ENCODE measurements around the gene ARID1B.

The ARID1B gene

DNA sequence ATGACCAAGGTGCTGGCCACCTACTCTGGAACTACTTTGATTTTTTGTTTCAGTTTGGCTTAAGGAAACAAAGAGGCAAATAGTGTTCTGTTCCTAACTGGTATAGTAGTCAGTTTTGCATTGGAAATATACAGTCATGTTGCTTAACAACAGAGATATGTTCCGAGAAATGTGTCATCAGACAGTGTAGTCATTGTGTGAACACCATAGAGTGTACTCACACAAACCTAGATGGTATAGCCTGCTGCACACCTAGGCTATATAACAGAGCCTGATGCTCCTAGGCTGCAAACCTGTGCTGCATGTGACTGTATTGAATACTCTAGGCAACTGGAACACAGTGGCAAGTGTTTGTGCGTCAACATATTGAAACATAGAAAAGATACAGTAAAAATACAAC is 80.4 kb downstream of the ARID1B start:
- peak in 1 of 2 donors; percentile 22 for DNase-seq

DNA sequence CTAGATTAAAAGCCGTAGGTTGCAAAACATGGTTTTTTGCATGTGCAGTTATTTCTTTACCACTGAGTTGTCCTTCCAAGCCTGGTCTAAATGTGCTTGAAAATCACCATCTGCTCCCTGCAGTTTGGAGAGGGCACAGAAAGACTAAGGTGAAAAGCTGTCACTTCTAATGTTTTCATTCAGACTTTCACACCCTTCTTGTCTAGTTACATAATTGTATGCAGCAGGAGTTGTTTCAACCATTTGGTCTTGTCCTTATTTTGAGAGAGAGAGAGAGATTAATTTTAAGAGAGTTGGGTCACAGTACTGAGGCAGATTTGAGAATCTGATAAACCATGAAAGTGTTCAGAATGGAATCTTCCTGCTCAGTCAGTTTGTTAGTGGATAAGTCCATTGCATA is 82.5 kb downstream of the ARID1B start:
- DNase-seq, result no peak

DNA sequence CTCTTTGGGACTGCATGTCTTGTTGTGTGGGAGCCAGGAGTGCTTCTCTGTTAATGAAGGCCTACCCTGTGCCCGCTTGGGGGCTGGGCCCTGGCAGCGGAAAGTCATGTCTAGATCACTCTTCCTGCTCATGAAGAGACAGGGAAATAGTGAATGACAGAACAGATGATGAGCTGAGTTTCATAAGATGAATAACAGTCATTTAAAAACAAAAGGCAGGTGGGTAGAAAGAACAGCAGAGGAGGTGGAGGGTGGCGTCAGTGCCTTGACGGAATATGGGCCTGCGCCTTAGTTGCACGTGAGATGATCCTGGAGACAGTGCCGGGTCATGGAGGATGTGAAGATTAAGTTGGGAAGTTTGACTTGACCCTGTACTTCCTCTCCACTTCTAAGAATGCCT is 85.5 kb downstream of the ARID1B start:
- DNase-seq, result peak; percentile 18 to 30

DNA sequence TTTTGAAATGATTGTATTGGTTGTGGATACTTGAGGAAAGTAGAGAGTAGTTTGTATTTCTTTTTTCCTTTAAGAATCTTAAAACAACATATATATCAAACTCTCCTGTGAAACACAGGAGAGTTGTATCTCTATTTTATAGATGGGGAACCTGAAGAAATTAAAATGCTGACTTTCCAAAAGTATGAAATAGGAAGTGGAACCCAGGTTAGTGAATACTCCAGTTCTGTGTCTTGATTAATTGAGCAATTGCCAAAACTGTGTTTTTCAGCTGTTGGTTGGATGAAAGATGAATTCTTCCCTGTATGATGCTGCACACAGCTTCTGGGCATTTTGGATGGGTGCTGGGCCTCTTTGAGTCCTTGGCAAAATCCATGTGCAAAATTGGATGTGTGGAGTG is 86.3 kb downstream of the ARID1B start:
- no peak for DNase-seq

DNA sequence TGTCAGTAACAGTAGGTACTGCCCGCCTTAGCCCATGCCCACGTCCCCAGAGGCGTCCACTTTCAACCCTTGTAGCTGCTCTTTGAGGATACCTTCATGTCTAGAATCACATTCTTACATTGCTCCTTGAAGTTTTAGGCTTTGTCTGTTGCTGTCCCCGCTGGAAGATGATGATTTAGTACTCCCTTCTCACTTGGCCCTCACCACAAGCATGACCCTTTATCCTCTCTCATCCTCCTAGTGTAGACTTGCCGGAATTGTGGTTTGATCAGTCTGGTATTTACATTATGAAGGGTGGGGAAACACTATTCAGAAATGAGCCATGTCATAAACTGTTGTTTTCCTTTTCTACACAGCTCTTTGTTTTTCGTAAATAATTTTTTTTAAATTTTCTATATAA is 87.4 kb downstream of the ARID1B start:
- no peak for DNase-seq

DNA sequence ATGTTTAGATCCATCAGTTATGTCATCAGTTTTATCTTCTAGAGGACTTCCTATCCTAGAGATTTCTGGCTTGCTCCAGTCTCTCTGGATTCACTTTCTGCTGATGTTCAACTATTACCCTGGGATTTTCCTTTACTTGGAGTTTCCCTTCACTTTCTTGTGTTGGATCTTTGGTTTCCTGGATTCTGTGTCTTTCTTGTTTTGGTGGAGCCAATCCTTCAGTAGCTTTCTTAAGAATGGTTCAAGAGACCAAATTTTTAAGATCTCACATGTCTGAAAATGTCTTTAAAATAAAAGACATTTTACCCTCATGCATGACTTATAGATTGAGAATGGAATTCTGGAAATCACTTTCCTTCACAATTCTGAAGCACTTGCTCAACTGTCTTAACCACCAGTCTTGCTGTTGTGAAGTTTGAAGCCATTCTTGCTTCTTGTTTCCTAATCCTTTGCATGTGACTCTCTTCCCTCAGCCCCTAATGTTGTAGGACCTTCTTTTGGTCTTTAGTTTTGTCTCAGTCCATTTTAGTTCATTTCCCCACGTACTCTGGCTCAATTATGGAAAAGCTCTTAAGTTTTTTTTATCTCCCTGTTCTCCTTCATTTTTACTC is 87.9 kb downstream of the ARID1B start:
- peak; percentile 88 to 93 for DNase-seq

DNA sequence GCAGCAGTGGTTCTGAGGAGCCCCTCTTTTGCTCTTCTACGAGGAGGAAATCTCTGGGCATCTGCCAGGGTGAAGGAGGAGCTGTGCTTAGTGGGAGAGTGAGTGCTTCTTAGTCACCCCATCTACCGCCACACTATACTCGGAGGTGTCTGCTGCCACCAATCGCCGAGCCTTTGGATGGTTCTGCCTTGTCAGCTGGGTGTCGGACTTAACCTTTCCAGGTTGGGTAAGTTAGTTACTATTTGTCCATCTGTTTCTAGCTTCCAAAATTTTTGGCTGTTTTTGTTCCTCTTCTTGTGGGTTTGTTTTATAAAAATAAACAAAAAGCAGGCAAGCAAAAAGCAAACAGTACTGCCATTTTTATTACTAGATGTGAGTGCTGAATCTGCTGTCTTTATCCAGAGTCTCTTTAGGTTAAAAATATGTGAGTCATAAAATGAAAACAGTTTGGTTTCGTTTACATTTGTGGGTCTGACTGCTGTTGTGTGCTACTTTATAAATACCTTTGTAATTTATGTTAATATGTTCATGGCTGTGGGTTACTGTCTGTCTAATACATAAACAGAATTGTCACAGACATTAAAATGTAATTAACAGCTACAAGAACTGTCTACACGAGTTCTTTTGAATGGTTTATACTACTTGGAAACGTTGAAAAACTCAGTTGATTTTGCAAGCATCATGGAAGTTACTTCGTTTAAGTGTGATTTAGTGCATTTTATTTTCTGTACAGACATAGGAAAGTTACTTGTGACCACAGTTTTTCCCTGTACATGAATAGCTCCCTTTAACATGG is 89.2 kb downstream of the ARID1B start:
- DNase-seq, result peak; percentile 15 to 55

DNA sequence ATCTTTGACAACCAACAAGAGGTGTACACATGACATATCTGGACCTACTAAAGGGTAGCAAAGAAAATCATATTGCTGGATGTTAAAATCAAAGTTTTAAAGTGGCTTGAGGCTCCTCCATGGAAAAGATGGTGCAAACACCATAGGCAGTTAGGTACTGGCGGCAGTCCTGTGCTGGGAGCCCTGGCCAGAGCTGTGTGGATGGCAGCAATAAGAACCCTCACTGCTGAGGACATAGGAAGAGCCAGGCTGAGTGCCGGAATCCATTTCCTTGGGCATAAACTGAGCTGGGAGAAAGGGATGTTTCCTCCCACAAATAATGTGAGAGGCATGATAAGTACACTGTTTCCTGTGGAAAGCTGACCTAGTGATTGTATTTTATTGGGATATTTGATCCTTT is 89.9 kb downstream of the ARID1B start:
- DNase-seq, result no peak

DNA sequence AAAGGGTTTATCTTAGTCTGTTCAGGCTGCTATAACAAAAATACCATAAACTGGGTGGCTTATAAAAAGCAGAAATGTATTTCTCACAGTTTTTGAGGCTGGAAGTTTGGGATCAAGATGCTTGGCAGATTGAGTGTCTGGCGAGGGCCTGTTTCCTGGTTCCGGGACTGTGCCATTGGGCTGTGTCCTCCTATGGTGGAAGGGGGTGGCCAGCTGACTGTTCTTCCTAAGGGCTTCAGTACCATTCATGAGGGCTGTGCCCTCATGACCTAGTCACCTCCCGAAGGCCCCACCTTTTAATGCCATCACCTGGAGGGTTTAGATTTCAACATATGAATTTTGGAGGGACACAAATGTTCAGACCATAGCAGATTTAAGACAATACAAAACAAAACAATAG is 91.2 kb downstream of the ARID1B start:
- DNase-seq, result no peak

DNA sequence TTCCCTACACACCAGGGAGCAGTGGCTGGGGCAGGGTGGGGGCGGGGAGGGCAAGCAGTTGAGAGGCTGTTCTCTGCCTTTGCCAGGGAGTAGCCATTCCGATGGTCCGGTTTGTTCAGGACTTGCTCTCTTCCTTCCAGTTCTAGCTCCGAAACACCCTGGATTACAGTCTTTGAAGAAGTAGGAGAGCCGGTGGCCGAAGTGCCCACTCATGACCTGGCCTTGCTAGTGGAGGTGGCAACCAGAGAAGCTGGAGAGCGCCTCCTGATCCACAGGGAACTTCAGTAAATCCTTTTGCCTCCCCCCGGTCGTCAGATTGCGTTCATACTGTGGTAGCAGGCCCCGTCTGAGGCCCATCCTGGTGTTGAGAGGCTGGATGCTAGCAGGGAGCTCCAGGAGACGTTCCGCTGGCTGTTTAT is 92.8 kb downstream of the ARID1B start:
- no peak for DNase-seq

DNA sequence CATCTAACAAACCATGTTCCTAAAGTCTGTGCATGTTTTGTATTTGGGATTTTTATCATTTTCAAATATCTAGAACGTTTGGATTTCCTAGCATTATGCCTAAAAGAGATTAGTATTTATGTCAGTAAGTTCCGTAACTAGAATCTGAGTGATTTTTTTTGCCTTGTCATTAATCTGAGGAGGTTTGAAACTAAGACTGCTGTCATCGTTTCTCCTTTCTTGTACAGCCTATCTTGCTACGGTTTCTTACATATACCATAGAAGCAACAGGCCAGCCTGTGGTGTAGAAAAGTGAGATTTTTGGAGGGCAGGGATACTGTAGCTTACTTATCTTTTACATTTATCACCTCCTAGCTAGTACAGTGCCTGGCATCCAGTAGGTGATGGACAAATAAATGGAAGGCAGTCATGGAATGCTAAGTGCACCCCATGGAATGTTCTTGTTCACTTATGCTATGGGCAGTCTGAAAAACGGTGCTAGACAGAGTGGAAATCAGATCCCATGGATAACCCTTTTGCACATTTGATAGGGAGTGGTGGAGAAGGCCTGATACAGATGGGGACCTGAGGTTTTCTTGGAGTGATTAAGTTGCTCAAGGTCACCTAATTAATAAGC is 93.9 kb downstream of the ARID1B start:
- peak; percentile 37 to 54 for DNase-seq

DNA sequence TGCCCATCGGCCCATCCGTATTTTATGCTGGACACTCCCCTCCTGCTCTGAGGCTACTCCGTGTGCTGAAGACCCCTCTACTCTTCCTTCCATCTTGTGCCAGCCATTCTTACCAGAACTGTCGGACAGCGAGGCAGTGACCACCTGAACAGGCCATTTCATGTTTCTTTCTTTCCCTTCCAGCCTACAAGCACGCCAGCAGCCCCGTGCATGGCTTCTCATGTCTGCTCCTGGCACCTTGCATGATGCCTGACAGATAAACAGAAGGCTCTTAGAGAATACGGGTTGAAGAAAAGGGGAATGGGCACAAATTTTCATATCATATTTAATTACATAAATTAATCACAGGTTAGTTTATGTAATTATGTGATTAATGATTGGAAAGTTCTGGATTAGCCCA is 95.7 kb downstream of the ARID1B start:
- DNase-seq, result no peak

DNA sequence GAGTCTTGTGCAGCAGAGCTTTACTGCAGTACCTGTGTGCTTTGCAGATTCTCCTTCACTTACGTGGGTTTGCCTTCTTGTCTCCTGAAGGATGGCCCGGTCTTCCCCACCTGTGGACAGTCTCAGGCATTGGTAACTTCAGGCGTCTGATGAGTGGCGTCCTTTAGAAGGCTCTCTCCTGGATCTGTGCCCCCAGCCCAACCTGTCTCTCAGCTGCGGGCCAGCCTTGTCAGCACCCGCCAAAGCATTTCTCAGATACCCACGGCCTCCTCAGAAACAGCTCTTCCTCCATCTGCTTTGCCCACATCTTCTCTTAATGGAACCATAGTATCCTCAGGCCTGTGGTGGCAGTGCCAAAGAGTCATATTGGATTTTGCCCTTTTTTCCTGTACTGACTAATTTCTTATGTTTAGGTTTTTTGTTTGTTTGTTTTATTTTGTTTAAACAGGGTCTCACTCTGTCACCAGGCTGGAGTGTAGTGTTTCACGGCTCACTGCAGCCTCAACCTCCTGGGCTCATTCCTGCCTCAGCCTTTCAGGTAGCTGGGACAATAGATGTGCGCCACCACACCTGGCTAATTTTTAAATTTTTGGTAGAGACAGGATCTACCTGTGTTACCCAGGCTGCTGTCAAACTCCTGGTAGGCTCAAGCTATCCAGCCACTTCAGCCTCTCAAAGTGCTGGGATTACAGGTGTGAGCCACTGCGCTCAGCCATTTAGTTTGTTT is 96.6 kb downstream of the ARID1B start:
- DNase-seq, result no peak

DNA sequence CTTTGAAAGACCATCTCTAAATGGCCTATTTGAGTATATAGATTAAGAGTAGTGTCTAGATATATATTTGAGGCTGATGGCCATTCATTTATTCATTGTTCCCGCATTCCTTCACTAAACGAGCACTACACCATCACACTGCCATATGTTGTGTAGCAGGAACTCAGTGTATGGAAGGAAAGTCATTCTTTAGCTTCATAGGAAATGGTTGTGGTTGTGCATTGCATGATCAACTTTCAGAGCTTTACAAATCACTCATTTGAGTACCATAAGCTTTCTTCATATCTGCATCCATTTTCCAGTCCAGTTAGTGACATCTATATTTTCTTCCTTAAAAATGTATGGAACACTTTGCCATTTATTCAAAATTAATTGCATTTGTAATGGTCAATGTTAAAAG is 97.9 kb downstream of the ARID1B start:
- DNase-seq, result no peak

DNA sequence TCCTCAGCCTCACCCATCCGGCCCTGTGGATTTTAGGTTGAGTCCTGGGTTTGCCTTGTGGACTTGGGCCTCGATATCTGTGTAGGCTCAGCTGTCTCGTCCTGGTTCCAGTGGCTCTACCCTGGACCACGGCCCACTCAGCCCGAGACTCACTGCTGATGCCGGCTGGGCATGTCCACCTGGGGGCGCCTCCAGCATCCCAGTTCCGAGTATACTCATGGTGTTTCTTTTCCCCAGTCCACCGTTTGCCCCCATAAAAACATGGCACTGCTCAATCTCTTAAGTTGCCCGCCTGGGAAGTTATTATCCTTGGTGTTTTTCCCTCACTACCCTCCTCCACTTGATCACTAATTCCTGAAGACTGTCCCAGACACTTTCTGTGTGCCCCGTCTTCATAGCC is 99.1 kb downstream of the ARID1B start:
- DNase-seq, result no peak

DNA sequence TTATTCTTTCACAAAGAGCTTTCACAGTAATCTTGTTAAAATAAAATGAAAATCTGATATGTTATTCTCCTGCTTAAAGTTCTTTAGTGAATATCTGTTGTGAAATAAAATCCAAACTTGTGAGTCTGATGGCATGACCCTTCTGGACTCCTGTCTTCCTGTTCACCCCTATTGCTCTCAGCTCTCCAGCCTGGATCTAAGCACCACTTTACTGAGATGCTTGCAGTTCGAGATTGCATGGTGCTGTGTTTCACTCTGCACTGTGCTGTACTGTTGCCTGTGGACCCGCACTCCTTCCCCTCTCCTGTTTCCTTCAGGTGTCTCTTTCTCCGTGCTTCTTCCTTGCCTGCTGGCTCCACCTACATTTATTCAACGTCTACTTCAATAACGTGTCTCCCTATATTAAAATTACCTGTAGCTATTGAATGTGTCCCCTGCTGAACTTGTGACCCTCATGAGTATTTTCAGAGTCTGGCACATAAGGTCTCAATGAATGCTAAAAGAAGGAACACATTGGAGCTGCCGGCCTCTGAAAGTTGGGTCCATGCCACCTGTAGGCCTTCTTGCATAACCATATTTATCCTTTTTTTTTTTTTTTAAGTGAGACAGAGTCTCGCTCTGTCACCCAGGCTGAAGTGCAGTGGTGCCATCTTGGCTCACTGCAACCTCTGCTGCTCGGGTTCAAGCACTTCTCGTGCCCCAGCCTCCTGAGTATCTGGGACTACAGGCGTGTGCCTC is 100.1 kb downstream of the ARID1B start:
- DNase-seq, result no peak

DNA sequence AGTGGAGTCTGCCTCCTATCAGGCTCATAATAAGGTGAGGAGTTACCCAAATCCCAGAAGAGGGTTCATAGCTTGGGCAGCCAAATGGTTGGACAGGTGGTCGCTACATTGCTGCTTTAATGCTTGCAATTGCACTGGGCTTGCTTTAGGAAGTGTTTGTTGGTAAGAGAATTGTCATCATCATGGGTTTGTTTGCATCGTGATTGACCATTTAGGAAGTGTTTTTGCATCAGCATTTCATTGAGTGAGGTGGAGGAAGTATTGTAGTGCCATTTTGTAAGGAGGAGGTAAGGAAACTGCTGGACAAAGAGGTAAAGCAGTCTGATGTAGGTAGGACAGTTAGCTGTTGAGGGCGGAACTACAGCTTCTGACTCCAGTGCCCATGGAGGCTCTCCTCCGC is 101.5 kb downstream of the ARID1B start:
- DNase-seq, result peak in 1 of 2 donors; percentile 19

DNA sequence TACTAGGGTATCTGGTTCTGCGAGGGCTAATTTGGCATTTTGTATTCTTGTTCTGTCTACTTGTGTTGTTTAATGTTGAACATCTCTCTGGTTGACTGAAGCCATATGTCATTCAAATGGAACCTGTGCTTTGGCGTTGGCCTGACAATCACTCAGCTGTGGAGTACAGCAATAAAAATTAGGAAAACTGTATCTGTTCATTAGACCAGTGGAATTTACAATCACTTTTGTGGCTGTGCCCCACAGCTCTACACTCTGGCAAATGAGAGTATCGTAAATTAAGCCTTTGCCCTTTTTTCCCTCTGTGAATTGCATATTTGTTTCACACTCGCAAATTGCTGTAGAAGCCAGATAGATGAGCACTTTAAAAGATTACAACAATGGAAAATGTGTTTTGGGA is 102.0 kb downstream of the ARID1B start:
- no peak for DNase-seq

DNA sequence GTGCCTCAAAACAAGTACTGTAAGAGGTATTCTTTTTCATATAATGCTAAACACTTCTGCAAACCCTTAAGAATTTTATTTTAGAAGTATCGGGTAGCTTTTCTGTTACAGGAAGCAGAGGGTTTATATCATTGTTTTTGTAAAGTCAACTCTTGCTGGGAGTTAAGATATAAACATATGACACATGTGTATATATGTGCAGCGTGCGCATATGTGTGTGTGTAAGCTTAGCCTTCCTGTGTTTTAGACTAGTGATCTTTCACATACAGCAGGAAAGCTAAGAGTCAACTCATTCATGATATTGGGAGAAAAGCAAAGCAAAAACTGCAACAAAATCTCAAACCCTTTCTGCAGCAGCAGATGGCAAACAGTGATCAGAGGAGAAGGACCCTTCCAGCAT is 102.4 kb downstream of the ARID1B start:
- no peak for DNase-seq

DNA sequence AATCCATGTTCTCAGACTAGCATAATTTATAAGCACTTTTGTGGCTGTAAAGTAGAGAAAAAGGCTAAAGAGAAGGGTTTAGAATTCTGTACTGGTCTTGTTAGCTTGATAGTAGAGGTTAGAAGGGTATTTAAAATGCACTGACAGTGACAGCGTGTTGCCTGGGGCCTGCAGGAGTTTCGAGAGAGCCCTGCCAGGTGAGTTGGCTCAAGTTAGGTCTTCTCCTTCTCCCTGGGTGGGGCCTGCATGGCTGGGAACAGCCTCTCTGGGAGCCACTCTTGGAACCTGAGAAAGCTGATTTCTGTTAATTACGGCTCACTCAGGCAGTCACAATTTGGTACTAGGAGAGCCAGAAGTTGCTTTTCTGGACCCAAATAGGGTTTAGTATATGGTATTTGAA is 103.7 kb downstream of the ARID1B start:
- no peak for DNase-seq

DNA sequence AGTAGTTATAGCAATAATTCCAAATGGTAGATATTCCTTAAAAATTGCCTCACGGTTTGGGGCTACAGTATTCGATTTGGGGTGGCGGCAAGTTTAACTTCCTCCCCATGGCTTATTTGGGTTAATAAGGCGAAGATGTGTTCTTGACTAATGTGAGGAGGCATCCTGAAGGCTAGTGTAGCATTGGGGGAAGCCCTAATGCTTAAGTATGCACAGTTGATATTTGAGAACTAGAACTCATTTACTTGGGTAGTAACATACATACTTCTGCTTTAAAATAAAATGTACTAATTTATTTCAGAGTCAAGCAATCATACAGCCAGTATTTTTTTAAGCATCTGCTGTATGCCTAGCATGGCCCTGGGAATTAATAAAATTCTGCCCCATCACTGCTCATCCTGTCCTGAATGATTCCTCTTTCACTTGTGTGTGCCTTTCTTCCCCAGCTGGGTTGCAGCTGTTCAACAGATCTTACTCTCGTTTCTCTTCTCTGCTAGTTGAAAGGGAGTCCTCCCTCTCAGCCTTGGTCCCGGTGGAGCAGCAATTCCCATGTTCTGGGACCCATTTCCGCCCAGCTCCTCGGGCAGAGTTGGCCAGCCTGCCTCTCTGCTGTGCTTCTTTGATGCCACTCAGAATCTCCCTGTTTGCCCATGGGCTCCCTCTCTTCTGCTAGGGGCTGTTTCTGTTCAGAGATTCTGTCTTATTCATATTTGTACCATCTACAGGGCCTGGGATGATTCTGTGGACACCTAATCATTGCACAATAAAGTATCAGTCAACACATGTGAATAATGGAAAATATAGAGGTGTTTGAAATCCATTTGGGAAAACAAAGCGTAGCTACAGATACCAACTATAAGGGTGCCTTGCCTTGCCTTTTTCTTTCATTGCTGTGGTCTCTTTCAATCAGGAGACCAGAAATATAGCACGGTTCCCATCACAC is 104.8 kb downstream of the ARID1B start:
- no peak for DNase-seq

Measured in inflammatory macrophage treated with lipopolysaccharide for 1 hour (primary cell).